Diencephalon (tissue), 1 donor: ENCODE data around the gene CASP3. TPM values are rescaled to one million over a fixed set of nuclear protein-coding genes. Genes with fewer than 3 reads are reported as not detected.

Source experiments
- total RNA-seq: library from RNA; depleted of rRNA; stranded (reverse); fragments of >200 nt; gene quantifications from one replicate; pipeline ENCODE4 v1.2.3, GENCODE V29; 2014

Gene CASP3
- total RNA-seq: 70.8 TPM

DNA sequence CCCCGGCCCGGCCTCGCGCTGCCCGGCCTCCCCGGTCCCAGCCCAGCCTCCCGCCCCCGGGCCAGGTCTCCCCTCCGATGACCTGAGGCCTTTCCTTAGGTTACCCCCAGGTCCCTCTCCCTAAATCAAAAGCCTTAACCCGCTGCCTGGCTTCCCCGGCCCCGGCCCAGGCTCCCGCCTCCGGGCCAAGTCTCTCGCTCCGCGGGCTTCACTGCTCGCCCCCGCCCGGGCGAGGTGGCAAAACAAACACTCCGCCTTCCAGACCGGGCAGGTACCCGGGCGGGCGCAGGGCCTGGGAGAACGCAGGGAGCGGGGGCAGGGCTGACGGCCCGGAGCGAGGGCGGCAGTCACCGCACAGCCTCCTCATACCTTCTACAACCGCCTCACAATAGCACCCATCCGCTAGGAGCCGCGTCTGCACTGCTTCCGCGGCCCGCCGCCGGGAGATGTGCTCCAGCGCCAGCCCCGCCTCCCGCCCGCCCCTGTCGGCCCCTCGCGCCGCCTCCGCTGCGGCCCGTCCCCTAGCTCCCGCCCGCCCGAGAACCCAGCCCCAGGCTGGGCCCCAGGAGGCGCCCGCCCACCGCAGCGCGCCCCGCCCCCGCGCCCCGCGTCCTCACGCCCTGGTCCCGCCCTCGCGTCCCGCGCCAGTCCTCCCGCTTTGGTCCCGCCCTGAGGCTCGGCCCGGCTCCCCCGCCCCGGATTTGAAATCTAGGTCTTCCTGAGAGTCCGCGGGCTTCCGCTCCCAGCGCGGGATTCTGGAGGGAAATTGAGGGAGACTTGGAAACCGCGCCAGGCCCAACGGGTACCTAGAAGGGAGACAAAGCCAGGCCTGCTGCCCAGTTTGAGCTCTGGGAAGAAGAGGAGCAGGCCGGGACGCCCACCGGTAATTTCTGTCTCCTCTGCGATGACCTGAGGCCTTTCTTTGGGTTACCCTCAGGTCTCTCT, at the start of gene CASP3, which contains the start of gene PRIMPOL:
TSS of gene CASP3 (minus strand) at position 422 of the 945 bp plus-strand sequence. CDS start 10,994 bp downstream, outside the sequence.
TSS of gene PRIMPOL (plus strand) at position 713 of the 945 bp plus-strand sequence. CDS start 7,403 bp downstream, outside the sequence.

Other genes starting within 250 kb of the CASP3 start
- 15.5 TPM for gene IRF2, start 174.9 kb downstream of the CASP3 start, total RNA-seq
- 31.8 TPM for gene PRIMPOL, start 291 bp upstream of the CASP3 start, total RNA-seq
- gene CENPU, start 84.6 kb upstream of the CASP3 start, total RNA-seq: 10.1 TPM
- 34.1 TPM for gene ACSL1, start 176.5 kb upstream of the CASP3 start, total RNA-seq